Measurements from ENCODE around the gene TESMIN.

Gene TESMIN

DNA sequence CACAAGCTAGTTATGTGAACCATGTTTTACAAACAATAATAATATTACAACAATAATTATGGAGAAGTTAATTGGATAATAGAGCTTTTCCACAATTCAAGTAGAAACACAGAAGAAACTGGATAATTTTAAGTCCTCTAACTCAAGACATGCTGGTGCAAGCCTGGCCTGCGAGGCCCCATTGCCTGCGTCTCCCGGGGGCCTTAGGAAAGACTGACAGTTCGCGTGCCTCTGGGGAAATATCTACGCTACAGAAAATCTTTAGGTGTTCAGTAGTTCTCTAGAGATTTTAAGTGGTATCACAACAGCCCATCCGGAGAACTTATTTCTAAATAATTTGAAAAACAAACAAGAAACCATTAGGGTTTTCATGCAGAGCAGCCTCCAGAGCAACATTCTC lies 43.8 kb downstream of the TESMIN start:
- no peak for DNase-seq

GRCh38 chr11:68704887-68705286 lies 46.4 kb downstream of the TESMIN start:
- no peak for DNase-seq

- no peak for DNase-seq
Observed at GRCh38 chr11:68698993-68699392, 52.3 kb downstream of the TESMIN start.

GRCh38 chr11:68695531-68695930 lies 55.8 kb downstream of the TESMIN start:
- DNase-seq: no peak

DNA sequence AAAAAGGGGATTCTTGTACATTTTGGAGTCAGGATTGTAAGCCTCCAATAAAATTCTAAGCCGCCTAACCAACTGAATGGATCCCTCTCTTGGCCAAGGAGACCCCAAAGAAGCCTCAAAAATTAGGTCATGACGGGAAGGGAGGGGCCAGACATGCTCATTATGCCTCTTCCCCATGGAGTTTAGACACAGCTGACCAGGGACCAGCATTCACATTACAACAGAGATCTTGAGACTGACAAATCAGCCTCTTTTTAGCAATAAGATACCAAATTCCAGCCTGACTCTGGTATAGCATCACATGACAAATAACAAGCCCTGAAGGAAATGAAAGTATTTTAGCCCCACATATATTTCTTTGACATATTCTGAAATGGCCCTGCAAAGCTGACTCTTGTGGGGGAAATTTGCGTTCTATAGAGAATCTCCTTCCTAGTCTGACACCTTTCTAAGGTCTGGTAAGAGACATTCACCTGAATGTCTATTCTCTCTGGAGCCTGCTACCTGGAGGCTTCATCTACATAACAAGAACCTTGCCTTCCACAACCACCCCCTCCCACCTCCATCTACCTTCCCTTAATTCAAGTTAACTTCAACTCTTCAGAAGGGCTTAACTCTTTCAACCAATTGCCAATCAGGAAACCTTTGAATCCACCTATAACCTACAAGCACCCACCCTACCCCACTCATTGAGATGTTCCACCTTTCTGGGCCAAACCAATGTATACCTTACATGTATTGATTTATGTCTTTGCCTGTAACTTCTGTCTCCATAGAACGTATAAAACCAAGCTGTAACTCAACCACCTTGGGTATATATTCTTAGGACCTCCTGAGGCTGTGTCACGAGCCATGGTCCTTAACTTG lies 56.7 kb downstream of the TESMIN start:
- DNase-seq: no peak

DNA sequence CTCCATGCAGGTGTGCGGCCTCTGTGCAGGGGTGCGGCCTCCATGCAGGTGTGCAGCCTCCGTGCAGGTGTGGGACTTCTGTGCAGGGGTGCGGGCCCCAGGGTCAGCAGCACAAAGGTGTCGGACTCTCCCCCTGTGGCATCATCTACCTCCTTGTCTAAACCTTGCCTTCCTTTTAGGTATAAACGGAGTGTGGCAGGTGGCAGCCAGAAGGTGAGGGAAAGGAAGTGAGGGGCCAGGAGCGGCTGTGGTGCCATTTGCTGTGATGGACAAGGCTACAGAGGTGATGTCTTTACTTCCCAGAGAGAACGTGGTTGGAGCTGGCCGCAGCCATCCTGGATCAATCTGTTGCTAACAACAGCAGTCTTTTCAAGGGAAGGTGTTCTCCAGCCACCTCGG lies 57.8 kb downstream of the TESMIN start:
- DNase-seq: no peak

- no peak for DNase-seq
Observed at GRCh38 chr11:68692871-68693483, 58.3 kb downstream of the TESMIN start.

DNA sequence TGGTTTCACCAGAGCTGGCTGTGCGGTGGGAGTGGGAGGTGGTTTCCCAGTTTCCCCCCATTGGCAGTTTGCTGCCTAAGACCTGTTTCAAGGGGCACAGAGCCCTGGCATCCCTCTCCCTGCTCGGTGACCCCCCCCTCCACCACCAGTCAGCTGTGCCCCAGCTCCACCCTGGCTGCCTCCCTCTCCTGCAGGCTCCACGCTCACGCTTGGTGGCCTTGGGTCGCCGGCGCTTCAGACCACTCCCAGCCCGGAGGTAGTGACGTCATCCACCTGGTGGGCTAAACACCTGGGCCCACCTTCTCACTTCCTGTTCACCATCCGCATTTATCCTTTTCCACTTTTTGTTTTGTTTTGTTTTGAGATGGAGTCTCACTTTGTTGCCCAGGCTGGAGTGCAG lies 59.2 kb downstream of the TESMIN start:
- DNase-seq: no peak

DNA sequence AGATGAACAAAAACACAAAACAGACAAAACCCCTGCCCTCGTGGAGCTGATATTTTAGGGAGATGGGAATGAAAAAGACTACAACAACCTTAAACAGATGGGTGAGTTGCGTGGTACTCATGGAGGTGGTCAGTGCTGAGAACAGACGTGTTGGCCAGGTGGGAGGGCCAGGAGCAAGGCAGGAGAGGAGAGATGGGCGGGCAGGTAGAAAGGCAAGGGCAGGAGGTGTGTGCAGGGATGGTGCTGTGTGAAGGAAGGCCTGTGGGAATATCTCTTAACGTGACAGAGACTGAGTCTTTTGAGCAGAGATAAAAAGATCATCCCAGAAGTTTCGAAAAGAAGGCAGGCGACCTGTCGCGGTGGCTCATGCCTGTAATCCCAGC lies 59.9 kb downstream of the TESMIN start:
- DNase-seq: no peak

DNA sequence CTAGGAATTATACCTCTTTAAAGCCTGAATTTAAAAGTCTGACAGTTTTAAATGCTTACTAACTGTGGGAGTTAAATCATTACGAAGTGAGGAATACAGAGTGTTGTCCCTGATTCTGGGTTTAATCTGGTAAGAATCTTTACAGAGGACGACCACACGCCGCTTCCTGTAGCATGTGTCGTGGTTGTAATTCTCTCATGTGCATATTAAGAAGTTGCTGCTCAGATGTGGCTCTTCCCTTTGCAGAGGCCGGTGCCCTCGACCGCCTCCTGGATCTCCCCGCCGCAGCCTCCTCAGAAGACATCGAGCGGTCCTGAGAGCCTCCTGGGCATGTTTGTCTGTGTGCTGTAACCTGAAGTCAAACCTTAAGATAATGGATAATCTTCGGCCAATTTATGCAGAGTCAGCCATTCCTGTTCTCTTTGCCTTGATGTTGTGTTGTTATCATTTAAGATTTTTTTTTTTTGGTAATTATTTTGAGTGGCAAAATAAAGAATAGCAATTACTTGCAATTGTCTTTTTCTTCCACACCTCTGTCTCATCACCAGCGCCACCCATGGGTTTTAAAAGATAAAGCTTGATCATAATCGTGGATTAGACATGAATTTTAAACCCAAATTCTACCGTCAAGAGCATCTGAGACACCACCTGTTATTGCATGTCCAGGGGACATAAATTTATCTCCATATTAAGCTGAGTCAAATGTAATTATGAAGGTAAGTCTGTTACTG lies 60.5 kb downstream of the TESMIN start:
- DNase-seq: no peak

DNA sequence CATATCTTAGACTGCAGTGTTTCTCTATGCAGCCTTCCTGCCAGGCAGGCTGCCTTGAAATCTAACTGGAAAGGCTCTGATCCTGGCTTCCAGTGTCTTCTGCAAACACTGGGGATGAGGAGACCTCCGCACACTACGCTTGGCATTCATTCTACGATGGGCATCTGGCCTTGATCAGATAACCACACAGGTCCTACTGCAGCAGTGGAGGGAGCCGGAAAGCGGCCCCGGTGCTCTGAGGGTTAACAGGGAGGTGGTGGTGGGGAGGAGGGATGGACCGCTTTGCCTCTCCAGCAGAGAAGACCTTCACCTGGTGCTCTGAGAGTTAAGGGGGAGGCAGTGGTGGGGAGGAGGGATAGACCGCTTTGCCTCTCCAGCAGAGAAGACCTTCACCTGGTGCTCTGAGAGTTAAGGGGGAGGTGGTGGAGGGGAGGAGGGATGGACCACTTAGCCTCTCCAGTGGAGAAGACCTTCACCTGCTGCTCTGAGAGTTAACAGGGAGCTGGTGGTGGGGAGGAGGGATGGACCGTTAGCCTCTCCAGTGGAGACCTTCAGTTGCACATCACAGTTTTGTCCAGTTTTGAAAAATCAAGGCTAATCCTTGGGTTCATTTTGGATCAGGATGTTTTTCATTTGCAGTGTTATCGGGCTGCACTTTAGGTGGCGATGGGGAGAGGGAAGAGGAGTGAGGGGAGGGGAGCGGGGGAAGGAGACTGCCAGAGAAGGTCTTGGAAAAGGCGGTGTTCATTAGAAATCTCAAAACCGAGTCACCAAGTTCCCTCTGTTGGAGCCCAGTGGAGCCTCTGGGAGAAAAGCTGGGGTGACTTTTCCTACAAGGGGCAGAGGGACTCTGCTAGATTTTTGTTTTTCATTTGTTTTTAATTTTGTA lies 61.3 kb downstream of the TESMIN start:
- no peak for DNase-seq

- no peak for DNase-seq
Observed at GRCh38 chr11:68688881-68689280, 62.4 kb downstream of the TESMIN start.

DNA sequence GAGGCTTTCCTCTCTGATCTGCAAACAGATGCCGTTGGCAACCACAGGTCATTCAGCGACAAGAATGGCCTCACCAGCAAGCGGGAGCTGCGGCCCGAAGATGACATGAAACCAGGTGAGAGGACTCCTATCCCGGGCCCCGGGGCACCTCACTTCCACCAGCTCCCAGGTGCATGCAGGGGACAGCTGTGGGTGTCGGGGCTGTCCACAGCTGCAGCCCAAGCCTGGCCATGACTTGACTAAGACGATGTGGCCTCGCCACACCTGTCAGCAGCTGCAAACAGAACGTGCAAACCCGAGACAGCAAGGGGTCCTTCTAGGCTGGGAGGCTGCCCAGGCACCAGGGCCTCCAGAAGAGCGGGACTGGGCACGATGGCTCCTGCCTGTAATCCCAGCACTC lies 63.3 kb downstream of the TESMIN start:
- no peak for DNase-seq

GRCh38 chr11:68687311-68687710 lies 64.0 kb downstream of the TESMIN start:
- no peak for DNase-seq

- DNase-seq: no peak
Observed at GRCh38 chr11:68686486-68686885, 64.8 kb downstream of the TESMIN start.

DNA sequence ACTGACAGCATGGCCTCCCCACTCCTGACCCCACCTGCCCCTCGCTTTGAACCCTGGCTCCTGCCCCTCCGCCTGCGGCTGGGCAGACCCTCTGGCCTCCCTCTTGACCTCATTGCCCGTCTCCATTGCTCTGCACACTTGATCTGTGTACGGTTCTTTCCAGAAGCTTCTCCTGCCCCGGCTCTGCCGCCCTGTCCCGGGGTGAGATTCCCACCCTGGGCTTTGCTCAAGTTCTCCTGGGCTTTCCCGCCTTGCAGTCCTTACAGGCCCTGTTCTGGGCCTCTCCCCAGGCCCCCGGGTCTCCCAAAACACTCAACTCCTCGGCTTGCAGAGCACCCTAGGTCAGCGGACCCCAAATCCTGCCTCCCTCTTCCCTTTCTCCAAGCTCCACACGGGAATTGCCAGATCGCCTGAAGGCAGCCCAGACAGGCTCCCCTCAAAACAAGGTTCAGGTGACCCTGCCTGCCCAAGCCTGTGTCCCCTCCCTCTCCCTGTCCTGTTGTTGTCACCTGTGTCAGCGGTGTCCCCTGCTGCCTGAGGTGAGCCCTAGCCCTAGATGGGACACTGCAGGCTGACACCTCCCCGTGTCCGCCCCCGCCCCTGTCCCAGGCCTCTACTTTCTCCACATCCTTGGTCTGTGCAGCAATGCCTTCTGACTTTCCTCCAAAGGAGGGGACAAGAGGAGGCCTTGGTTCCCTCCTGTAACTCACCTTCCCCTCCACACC lies 65.5 kb downstream of the TESMIN start:
- DNase-seq: no peak

DNA sequence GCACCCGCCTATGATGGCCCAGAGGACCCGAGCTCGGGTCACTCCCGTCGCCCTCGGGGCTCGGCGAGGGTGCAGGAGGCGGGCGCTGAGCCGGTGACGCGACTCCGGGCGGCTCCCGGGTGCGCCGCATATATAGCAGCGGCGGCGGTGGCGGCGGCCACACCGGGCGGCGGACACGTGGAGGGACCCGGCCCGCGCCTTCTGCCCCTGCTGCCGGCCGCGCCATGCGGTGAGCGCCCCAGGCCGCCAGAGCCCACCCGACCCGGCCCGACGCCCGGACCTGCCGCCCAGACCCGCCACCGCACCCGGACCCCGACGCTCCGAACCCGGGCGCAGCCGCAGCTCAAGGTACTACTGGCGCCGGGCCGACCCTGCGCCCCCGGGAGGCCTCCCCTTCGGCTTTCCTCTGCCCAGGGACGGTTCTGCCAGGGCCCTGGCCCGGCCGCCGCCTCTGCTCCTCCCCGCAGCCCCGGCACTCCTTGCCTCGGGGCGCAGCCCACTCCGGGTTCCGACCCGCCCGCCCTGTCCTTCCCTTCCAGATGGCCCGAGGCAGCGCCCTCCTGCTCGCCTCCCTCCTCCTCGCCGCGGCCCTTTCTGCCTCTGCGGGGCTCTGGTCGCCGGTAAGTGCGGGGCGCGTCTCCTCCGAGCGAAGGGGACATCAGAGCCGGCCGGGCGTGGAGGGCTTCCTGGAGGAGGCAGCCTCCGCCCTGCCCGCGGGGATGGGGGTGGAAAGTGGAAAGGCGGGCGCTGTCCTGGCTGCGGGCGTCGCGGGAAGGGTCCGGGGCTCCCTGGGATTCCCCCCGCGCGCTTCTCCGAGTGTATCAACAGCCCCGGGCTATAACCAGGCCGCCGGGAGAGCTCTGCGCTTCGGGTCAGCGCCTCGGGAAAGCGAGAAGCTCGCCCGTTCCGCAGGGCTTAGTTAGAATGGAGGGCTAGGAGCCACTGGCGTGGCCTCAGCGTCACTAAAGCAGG lies 66.6 kb downstream of the TESMIN start, which contains the start of gene GAL:
TSS of gene GAL (plus strand) at position 160 of the 972 bp plus-strand sequence. CDS start at position 540, 380 bp downstream.
- no peak for DNase-seq

DNA sequence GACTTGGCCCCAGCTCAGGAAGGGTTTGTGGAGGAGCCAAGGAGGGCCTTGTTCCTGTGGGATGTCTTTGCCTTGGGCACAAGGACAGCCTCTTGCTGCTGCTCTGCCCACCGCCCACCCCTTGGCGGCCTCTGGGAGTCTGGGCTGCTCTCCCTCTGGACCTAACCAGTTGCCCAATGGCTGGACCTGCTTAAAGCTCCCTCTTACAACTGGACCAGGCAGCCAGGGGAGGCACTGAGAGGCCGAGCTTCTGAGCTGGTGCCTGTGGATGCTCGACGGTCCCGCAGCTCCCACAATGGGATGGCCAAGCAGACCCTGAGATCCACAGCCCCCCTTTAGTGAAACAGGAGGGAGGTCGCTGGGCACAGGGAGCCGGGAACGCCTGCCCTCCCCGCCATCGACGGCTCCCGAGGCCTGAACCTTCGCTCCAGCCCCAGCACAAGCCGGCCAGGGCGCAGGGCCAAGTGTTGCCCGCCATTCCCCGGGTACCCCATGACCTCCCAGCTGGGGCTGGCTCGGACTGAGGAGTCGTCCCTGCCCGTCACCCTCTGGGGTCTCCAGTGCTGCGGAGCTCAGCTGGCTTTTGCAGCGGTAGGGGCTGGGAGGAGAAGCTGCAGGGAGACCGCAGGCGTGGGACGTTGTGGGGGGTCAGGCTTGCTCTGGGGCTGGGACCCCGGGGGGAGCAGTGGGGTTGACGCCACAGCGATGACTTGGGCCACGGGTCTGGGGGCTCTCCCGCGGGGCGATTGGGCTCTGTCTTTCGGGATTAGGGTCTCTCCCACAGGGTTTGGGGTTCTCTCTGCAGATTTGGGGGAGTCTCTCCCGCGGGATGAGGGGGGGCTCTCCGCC lies 67.6 kb downstream of the TESMIN start:
- DNase-seq: no peak

GRCh38 chr11:68683121-68683520 lies 68.2 kb downstream of the TESMIN start:
- DNase-seq: no peak

- no peak for DNase-seq
Observed at GRCh38 chr11:68682531-68682961, 68.8 kb downstream of the TESMIN start.

Data from activated CD4-positive, alpha-beta T cell treated with anti-CD3 and anti-CD28 coated beads, Interleukin-2, amount 50 U/mL, for 4 hours (primary cell).